Endothelial cell of umbilical vein (primary cell): ENCODE measurements around the gene SORCS2. TPM values are rescaled to one million over a fixed set of nuclear protein-coding genes. Genes with fewer than 3 reads are reported as not detected.

Source experiments
- BruUV-seq: library from RNA; stranded (reverse); fragments of 400-500 nt; replicated peaks from 2 replicates; lab custom pipeline; 2021; lab: Mats Ljungman, UMichigan
- CTCF ChIA-PET: fragments of 300-600, 350-600 bp; sonication (Branson Sonifier 250); formaldehyde crosslinking; loops from one replicate; lab custom pipeline; 2021; ENCODE audit warnings: antibody characterized with exemption, inconsistent platforms; lab: Charles Lee
- POLR2A ChIA-PET: fragments of 300-600, 350-600 bp; sonication (Branson Sonifier 250); formaldehyde crosslinking; loops from one replicate; lab custom pipeline; 2021; ENCODE audit warnings: antibody characterized with exemption, inconsistent platforms; lab: Charles Lee
- DNase-seq: peaks from one replicate; pipeline ENCODE4 v3.0.0-alpha.2; 2011; ENCODE audit warnings: low read depth, low spot score
- FAIRE-seq: peaks from 2 replicates; lab custom pipeline; 2011; peaks lifted over from hg19 to GRCh38; lab: Jason Lieb, UNC
- H2AFZ ChIP-seq: 2 replicates; pipeline ENCODE4 v1.6.0; 2012; ENCODE audit warnings: low read depth, low read length, control low read depth, inconsistent platforms
- H3K27ac ChIP-seq: 2 replicates; pipeline ENCODE4 v1.5.1; 2011; ENCODE audit warnings: low read depth, mild to moderate bottlenecking, control low read depth, low read length, moderate library complexity; ENCODE audit not compliant: insufficient read depth
- H3K27me3 ChIP-seq, 2 experiments: 2 replicates each; pipeline versions ENCODE4 v1.6.0 to v1.6.1; 2011; ENCODE audit warnings: low read length in 2 of 2, mixed read lengths in 1 of 2; ENCODE audit not compliant: control insufficient read depth in 2 of 2, insufficient read depth in 2 of 2
- H3K36me3 ChIP-seq, 2 experiments: 2 replicates in 1 of 2; 3 replicates in 1 of 2; pipeline ENCODE4 v1.5.1; 2011; ENCODE audit warnings: low read length in 2 of 2, mild to moderate bottlenecking in 1 of 2, moderate library complexity in 1 of 2; ENCODE audit not compliant: control insufficient read depth in 2 of 2, insufficient read depth in 2 of 2; ENCODE audit errors: extremely low read depth in 1 of 2
- H3K4me1 ChIP-seq: 3 replicates; pipeline ENCODE4 v1.5.1; 2011; ENCODE audit warnings: mild to moderate bottlenecking, low read length; ENCODE audit not compliant: control insufficient read depth, insufficient read depth; ENCODE audit errors: extremely low read depth
- H3K4me2 ChIP-seq: 2 replicates; pipeline ENCODE4 v1.6.1; 2011; ENCODE audit warnings: low read length, control low read depth, mixed read lengths; ENCODE audit not compliant: insufficient read depth
- H3K4me3 ChIP-seq, 3 experiments: fragments of 200-600 bp in 1 of 3; sonication (generic), shearing (Covaris generic) in 1 of 3; replicated peaks in 1 of 3; 2 replicates each; pipeline ENCODE4 v1.5.1; 2011 to 2016; ENCODE audit warnings: control low read depth in 3 of 3, low read length in 3 of 3, mild to moderate bottlenecking in 2 of 3, inconsistent platforms in 1 of 3, low read depth in 1 of 3, moderate library complexity in 1 of 3; ENCODE audit not compliant: insufficient read depth in 1 of 3
- H3K79me2 ChIP-seq: 2 replicates; pipeline ENCODE4 v1.6.0; 2012; ENCODE audit warnings: low read length, inconsistent platforms; ENCODE audit not compliant: control insufficient read depth, insufficient read depth
- H3K9ac ChIP-seq: replicated peaks from 2 replicates; pipeline ENCODE3; 2011; ENCODE audit warnings: low read length, control low read depth; ENCODE audit not compliant: insufficient read depth; ENCODE audit errors: extremely low read depth
- H3K9me1 ChIP-seq: replicated peaks from 3 replicates; pipeline ENCODE4 v1.6.0; 2011; ENCODE audit warnings: mild to moderate bottlenecking, low read length; ENCODE audit not compliant: control insufficient read depth, insufficient read depth; ENCODE audit errors: extremely low read depth
- H3K9me3 ChIP-seq: replicated peaks from 2 replicates; pipeline ENCODE4 v1.5.1; 2012; ENCODE audit warnings: low read length, inconsistent platforms; ENCODE audit not compliant: control insufficient read depth, insufficient read depth
- H4K20me1 ChIP-seq: replicated peaks from 2 replicates; pipeline ENCODE3; 2011; ENCODE audit warnings: mild to moderate bottlenecking, low read length; ENCODE audit not compliant: control insufficient read depth, insufficient read depth; ENCODE audit errors: extremely low read depth
- CTCF ChIP-seq, 2 donors: IDR thresholded peaks; 1 replicate in 1 of 2; 2 replicates in 1 of 2; pipeline ENCODE4 v1.5.1; 2011; ENCODE audit warnings: low read length in 2 of 2, mild to moderate bottlenecking in 2 of 2, moderate library complexity in 2 of 2, control low read depth in 1 of 2, inconsistent platforms in 1 of 2, low read depth in 1 of 2; ENCODE audit not compliant: insufficient read depth in 1 of 2; ENCODE audit errors: extremely low read depth in 1 of 2
- EZH2 ChIP-seq: IDR thresholded peaks from 2 replicates; pipeline ENCODE4 v1.6.1; 2012; ENCODE audit warnings: borderline replicate concordance, low read depth, mild to moderate bottlenecking, moderate library complexity, low read length, inconsistent platforms; ENCODE audit not compliant: severe bottlenecking
- FOS ChIP-seq: IDR thresholded peaks from 2 replicates; pipeline ENCODE4 v1.6.1; 2011; ENCODE audit warnings: mild to moderate bottlenecking, low read length, moderate library complexity, borderline replicate concordance; ENCODE audit not compliant: insufficient read depth
- GATA2 ChIP-seq: IDR thresholded peaks from 2 replicates; pipeline ENCODE4 v1.7.0; 2011; ENCODE audit warnings: low read depth, mild to moderate bottlenecking, moderate library complexity, mixed read lengths, low read length; ENCODE audit not compliant: insufficient read length, insufficient read depth
- JUN ChIP-seq: IDR thresholded peaks from 2 replicates; pipeline ENCODE4 v1.6.1; 2011; ENCODE audit warnings: borderline replicate concordance, low read depth; ENCODE audit not compliant: insufficient read length, insufficient read depth
- MAX ChIP-seq: IDR thresholded peaks from 2 replicates; pipeline ENCODE4 v1.6.1; 2011; ENCODE audit not compliant: insufficient read depth, insufficient read length
- MYC ChIP-seq: IDR thresholded peaks from one replicate; pipeline ENCODE4 v1.6.1; 2011; ENCODE audit warnings: mild to moderate bottlenecking, low read depth, low read length
- POLR2A ChIP-seq: IDR thresholded peaks from 2 replicates; pipeline ENCODE4 v1.6.1; 2012; ENCODE audit warnings: low read depth, mild to moderate bottlenecking, control low read depth, low read length
- POLR2AphosphoS5 ChIP-seq: IDR thresholded peaks from 2 replicates; pipeline ENCODE4 v1.6.1; 2012; ENCODE audit warnings: low read depth, mild to moderate bottlenecking, control low read depth, low read length, moderate library complexity; ENCODE audit not compliant: insufficient read depth
- dilution Hi-C: fragments of 300-500 bp; cut with MboI; formaldehyde crosslinking; loops from one replicate; pipeline ENCODE4 v1.15.0; 2019; ENCODE audit warnings: low sequenced_read_pairs; ENCODE audit not compliant: extremely low pct_ligation_motif_present
- intact Hi-C: fragments of 100-400 bp; cut with micrococcal nuclease; formaldehyde crosslinking; loops from one replicate; pipeline ENCODE4 v1.10.0; 2022
- polyA plus RNA-seq, 4 experiments: library from polyadenylated mRNA; depleted of rRNA in 3 of 4; stranded (reverse) in 3 of 4; unstranded in 1 of 4; fragments of >200 nt; gene quantifications; 2 replicates each; pipeline versions ENCODE4 v1.2.1 to v1.2.3, GENCODE V29; 2011 to 2012; ENCODE audit warnings: missing spikeins in 1 of 4
- total RNA-seq: library from RNA; stranded (reverse); gene quantifications from 2 replicates; pipeline ENCODE4 v1.2.3, GENCODE V29; 2021

The SORCS2 gene
- total and polyA plus RNA-seq, 2 donors (not counting 3 experiments of a cell fraction or from before 2014, with no cell fraction given), result not detected

GRCh38 chr4:7710126-7710525 is 517.8 kb downstream of the SORCS2 start:
- H3K79me2 ChIP-seq, result no peaks in the 10 kb centered on the region
- dilution Hi-C loops, result no loop called here
- CTCF ChIA-PET, result no interaction called here
- no peaks in the 10 kb centered on the region for H3K9me3 ChIP-seq
- H2AFZ ChIP-seq, result no peak overlapping the region
- H3K4me1 ChIP-seq, result no peaks in the 10 kb centered on the region
- H3K9me1 ChIP-seq, result no peaks in the 10 kb centered on the region
- H4K20me1 ChIP-seq, result no peaks in the 10 kb centered on the region
- DNase-seq, result no peak
- H3K4me3 ChIP-seq, result no peak overlapping the region
- TF ChIP-seq CTCF (IDR thresholded peaks at IDR 0.05; ENCODE audit: extremely low read depth in 1 of 2, insufficient read depth in 1 of 2, low read depth in 1 of 2, low read length in 2 of 2) (no peak), MAX (no peak), MYC (no peak), EZH2 (no peak), POLR2A (no peak), JUN (no peak), GATA2 (no peak), FOS (no peak), POLR2AphosphoS5 (no peak)
- H3K9ac ChIP-seq, result no peak overlapping the region
- no TSS peak for BruUV-seq
- intact Hi-C loops, result loop anchor here (10.0 kb wide), 1 partner anchor 185 kb away; no protein-coding TSS in a partner anchor
- no peaks in the 10 kb centered on the region for H3K36me3 ChIP-seq
- no peaks in the 10 kb centered on the region for H3K27me3 ChIP-seq
- POLR2A ChIA-PET, result no interaction called here
- no peak for FAIRE-seq
- H3K4me2 ChIP-seq, result no peak overlapping the region
- H3K27ac ChIP-seq, result no peak overlapping the region
